GM19351 (cell line): Measurements from ENCODE around the gene HBG1.
"Not testable (repeated sequence)": the region's sequence is repeated elsewhere in the genome, so short reads cannot be mapped to it uniquely, and the experiment has no call there.

Source experiments
- ATAC-seq: cut with Tn5 transposase; IDR thresholded peaks from one replicate; pipeline ENCODE4 v1.9.1; 2021; ENCODE audit warnings: mild to moderate bottlenecking, moderate library complexity; ENCODE audit not compliant: unreplicated experiment

HBG1 gene

GRCh38 chr11:5277807-5278382 is 28.2 kb upstream of the HBG1 start:
- peak; percentile 58 for ATAC-seq

GRCh38 chr11:5276697-5277096 is 27.0 kb upstream of the HBG1 start:
- ATAC-seq = no peak

GRCh38 chr11:5275369-5276110 is 25.9 kb upstream of the HBG1 start:
- ATAC-seq = no peak

DNA sequence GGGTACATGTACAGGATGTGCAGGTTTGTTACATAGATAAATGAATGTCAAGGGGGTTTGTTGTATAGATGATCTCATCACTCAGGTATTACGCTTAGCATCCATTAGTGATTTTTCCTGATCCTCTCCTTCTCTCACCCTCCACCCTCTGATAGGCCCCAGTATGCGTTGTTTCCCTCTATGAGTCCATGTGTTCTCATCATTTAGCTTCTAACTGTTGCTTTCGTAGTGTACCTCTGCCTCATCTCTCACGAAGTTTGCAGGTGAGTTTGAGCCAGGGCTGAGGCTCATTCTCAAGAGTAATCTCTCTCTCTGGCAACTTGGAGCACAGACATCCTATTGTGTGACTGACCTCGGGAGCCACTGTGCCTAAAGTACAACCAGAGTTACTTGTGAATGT is 24.7 kb upstream of the HBG1 start:
- no peak for ATAC-seq

DNA sequence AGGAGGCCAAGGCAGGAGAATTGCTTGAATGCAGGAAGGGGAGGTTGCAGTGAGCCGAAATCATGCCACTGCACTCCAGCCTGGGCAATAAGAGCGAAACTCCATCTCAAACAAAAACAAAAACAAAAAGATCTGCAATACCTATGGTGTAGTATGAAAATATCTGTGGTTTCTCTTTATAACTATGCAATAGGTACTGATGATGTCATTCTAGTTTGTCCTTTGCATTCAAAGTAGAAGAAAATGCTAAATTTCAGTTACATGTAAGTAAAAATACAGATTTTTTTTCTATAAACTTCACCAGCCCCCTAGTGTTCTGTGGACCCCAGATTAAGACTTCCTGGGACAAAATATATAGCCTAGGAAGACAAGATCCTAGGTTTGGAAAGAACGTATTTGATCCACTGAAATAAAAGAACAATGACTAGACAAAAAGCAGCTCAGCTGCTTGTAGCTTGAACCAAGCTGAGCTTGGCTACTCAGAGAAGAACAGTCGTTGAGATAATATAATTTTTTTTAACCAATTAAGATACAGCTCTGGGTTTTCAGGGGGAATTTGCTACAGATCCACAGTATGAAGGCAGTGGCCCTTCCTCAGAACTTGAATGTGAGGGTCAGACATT is 22.8 kb upstream of the HBG1 start:
- no peak for ATAC-seq

GRCh38 chr11:5269715-5270147 is 20.1 kb upstream of the HBG1 start, which contains the start of gene HBE1:
TSS of gene HBE1 (minus strand) at chr11:5269945. CDS start at chr11:5269890, 55 bp downstream.
- no peak for ATAC-seq

- no peak for ATAC-seq
Observed at GRCh38 chr11:5267033-5267563, 17.4 kb upstream of the HBG1 start.

DNA sequence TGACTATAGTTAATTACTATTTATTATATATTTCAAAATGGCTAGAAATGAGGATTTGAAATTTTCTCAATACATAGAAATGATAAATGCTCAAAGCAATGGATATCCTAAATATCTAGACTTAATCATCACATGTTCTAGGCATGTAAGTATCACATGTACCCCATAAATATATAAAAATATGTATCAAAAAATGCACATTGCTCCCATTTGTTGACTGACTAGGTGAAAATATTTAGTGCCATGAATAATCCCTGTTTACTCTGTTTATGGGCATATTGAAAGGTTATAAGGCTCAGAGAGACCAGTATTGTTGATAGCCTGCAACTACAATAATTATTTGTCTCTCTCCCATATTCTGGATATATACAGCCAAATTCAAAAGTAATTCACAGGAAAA is 17.0 kb upstream of the HBG1 start:
- no peak for ATAC-seq

DNA sequence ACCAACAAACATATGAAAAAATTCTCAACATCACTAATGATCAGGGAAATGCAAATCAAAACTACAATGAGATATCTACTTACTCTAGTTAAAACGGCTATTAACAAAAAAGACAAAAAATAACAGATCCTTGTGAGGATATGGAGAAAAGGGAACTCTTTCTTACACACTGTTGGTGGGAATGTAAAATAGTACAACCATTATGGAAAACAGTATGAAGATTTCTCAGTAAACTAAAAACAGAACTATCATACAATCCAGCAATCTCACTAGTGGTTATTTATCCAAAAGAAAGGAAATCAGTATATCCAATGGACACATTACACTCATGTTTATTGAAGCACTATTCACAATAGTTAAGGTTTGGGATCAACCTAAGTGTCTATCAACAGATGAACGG is 16.2 kb upstream of the HBG1 start:
- ATAC-seq = no peak

DNA sequence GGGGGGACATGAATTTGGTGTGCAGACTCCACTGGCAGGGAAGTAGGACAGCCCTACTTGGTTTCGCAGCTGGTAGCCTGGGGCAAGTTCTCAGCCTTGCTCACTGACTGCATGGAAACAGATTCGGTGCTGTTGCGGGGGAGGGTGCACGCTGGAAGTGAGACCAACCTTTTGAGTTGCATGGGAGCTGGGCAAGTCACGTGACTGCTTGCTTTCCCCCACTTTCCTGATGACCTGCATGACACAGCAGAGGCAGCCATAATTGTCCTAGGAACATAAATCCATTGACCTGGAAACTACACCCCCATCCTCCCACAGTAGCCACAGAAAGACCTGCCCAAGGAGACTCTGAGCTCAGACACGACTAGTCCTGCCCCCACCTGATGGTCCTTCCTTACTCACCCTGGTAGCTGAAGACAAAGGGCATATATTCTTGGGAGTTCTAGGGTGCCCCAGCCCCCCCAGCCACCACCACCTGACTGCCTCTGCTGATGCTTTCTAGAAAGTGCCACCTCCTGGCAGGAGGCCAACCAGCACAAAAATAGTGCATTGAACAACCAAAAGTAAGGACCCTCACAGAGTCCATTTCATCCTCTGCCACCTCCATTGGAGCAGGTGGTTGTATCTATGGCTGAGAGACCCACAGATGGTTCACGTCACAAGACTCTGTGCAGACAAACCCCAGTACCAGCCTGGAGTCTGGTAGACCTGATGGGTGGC is 9.0 kb upstream of the HBG1 start:
- ATAC-seq = no peak

- no peak for ATAC-seq
Observed at GRCh38 chr11:5257296-5257695, 7.6 kb upstream of the HBG1 start.

DNA sequence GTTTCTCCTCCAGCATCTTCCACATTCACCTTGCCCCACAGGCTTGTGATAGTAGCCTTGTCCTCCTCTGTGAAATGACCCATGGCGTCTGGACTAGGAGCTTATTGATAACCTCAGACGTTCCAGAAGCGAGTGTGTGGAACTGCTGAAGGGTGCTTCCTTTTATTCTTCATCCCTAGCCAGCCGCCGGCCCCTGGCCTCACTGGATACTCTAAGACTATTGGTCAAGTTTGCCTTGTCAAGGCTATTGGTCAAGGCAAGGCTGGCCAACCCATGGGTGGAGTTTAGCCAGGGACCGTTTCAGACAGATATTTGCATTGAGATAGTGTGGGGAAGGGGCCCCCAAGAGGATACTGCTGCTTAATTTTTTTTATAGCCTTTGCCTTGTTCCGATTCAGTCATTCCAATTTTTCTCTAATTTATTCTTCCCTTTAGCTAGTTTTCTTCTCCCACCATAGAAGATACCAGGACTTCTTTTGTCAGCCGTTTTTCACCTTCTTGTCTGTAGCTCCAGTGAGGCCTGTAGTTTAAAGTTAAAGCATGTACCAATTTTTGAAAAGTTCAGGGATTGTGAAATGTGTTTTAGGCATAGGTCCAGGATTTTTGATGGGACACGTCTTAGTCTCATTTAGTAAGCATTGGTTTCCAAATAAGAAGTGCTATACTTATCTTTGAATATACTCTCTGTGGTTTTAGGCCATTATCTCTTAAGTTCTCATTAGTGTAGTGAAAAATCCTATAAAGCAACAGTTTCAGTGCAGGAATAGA is 5.2 kb upstream of the HBG1 start, which contains the start of gene HBG2:
HBG2 (minus strand) TSS at position 136 of the 768 bp plus-strand sequence; CDS start at position 83, 53 bp downstream.
- ATAC-seq = not testable (repeated sequence)

GRCh38 chr11:5254023-5254422 is 4.4 kb upstream of the HBG1 start:
- ATAC-seq = not testable (repeated sequence)

DNA sequence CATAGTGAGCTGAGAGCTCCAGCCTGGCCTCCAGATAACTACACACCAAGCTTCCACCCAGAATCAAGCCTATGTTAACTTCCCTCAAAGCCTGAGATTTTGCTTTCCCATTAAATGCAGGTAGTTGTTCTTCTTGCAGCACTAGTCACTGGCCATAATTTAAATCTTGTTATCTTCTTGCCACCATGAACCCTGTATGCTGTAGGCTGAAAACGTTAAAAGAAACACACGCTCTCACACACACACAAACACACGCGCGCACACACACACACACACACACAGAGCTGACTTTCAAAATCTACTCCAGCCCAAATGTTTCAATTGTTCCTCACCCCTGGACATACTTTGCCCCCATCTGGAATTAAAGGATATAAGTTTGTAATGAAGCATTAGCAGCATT is 3.8 kb upstream of the HBG1 start:
- not testable (repeated sequence) for ATAC-seq

DNA sequence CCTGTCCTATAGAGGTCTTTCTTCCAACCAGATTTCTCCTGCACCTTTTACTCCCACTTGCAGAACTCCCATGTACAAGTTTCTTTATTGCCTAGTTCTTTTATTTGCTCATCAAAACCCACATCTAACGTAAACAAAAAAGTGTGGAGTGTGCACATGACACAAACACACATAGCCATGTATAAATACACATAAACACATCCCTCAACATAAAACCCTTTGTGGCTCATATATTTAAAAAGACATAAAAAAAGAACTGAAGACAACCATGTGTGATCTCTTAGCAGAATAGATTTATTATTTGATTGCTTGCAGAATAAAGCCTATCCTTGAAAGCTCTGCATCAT is 3.2 kb upstream of the HBG1 start:
- ATAC-seq = no peak

DNA sequence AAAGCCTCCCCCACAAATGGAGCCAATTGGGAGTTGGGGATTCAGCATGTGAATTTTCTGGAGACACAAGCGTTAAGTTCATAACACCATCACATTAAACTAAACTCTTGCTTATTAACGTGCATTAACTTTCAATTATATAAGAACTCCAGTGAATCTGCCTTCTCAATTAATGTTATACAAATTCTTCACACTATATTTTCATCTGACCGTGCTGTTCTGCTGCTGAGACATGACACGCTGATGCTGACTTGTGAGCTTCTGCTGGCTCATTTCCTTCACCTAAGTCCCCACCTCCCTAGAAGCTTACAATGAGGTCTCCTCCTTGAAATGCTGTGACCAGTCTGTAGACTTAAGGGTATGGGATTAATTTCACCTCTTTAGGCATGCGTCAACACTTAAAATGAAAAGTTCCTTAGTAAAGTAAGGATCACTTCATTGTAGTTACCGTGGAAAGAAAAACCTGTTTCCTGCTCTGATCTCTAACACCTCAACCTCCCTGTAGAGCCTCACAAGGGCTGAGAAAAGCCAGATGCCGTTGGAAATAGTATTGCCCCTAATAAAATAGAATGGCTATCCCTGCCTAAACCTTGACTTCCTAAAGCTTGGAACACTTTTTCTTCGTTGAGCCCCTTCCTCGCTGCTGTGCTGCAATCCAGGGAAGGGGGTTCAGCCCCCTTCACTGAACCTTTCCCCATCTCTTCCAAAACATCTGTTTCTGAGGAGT is 2.7 kb upstream of the HBG1 start:
- no peak for ATAC-seq

DNA sequence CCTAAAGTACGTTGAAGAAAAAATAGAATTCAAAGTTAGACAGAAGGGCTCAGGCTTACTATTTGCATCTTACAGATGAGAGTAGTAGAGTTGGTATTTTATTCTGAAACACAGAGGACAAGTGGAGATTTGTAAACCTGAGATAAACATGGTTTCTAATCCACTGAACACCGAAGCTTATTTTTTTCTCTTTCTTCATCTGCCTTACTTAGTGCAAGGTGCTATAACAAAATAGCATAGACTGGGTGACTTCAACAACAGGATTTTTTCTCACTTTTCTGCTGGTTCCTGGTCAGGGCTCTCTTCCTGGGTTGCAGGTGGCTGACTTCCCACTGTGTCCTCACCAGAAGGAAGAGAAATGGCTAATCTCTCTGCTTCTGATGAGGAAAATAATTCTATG is 2.1 kb upstream of the HBG1 start:
- ATAC-seq = no peak

DNA sequence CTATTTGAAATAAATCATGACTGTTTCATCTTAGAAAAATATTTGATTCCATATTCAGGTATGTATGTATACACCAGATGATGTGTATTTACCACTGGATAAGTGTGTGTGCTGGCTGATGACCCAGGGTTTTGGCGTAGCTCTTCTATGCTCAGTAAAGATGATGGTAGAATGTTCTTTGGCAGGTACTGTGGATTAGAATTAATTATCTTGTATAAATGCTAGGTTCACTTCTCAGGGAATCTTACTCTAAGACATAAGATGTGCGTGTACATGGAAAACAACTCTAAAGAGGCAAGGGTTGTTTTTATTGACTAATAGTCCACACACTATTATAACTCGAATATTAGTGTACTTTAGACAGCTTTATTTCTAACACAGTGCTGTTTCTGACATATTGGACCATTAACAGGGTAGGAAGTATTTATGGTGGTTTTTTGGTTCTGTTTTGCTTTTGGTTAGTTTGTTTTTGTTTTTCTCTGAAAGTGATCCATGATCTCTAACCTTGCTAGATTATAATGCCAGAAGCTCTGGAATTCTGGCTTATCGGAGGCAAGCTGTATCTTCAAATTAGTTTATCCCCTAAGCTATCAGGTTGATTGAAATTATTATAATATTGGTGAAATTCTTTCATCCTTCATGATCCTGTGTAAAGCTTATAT is 1.0 kb upstream of the HBG1 start:
- ATAC-seq = no peak

- not testable (repeated sequence) for ATAC-seq
Observed at GRCh38 chr11:5248498-5248897, 1.2 kb downstream of the HBG1 start.
